ENCODE data around the gene DPY19L2.
A peak's percentile ranks its signal among the peaks of the same experiment; 100 is the strongest.
"Not testable (repeated sequence)": the region's sequence is repeated elsewhere in the genome, so short reads cannot be mapped to it uniquely, and the experiment has no call there.

The DPY19L2 gene

DNA sequence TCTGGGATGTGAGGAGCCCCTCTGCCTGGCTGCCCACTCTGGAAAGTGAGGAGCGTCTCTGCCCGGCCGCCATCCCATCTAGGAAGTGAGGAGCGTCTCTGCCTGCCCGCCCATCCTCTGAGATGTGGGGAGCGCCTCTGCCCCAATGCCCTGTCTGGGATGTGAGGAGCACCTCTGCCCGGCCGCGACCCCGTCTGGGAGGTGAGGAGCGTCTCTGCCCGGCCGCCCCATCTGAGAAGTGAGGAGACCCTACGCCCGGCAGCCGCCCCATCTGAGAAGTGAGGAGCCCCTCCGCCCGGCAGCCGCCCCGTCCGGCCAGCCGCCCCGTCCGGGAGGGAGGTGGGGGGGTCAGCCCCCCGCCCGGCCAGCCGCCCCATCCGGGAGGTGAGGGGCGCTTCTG, 18.3 kb upstream of the DPY19L2 start:
- H3K4me3 ChIP-seq; DNase-seq (ENCODE audit: low read depth, low spot score); H3K9me3 ChIP-seq (ENCODE audit: low read depth, low read length); H3K27ac ChIP-seq; H3K36me3 ChIP-seq (ENCODE audit: insufficient read depth, low read length); H3K9ac ChIP-seq (ENCODE audit: insufficient read length): not testable (repeated sequence)

DNA sequence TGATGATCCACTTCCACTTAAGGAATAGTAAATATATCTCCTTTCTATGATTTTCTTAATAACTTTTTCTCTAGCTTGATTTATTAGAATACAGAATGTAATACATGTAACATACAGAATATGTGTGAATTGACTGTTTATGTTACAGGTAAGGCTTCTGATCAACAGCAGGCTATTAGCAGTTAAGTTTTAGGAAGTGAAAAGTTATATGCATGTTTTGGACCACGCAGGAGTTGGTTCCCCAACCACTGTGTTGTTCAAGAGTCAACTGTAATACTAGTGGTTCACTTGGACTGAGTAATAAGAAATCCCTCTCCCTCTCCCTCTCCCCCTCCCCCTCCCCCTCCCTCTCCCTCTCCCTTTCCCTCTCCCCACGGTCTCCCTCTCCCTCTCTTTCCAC, 17.5 kb upstream of the DPY19L2 start:
- H3K36me3 ChIP-seq (ENCODE audit: insufficient read depth, low read length); H3K9ac ChIP-seq (ENCODE audit: insufficient read length); DNase-seq (ENCODE audit: low read depth, low spot score); H3K9me3 ChIP-seq (ENCODE audit: low read depth, low read length); H3K27ac ChIP-seq; H3K4me3 ChIP-seq: not testable (repeated sequence)

DNA sequence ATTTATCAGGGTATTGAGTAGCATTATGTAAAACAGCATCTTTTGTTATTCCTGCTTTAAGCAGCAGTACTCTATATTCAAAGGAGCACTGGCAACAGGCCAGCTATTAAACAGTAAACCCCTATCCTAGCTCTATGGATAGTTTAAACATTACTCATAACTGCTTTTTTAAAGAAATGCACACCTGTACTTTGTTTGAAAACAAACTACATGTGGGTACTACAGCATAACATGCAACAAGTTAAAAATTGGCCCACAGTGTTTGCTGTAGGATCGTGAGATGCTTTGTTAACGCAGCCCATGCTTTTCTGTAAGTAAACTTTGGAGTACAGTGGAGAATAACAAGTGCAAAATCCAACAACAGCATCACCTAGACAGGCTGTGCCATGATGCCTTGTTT, 14.3 kb upstream of the DPY19L2 start:
- not testable (repeated sequence) for H3K36me3 ChIP-seq (ENCODE audit: insufficient read depth, low read length); DNase-seq (ENCODE audit: low read depth, low spot score); H3K9ac ChIP-seq (ENCODE audit: insufficient read length); H3K27ac ChIP-seq; H3K4me3 ChIP-seq; H3K9me3 ChIP-seq (ENCODE audit: low read depth, low read length)

DNA sequence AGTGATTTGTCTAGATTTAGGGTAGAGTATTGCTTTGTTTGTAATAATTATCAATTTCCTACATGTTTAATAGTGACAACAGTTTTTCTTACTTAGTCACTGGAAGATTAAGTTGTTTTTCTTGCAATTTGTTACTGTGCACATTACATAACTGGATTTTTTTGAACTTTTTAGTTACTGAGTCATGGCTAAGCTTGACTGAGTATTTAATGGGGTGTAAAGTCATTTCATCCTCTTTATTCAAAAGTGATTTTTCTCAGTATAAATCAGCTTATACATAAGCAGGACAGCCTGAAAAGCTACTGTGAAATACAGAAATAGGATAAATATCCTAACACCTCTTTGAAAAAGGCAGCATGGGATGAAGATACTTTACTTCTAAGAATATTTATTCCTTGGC, 12.5 kb upstream of the DPY19L2 start:
- not testable (repeated sequence) for H3K9me3 ChIP-seq (ENCODE audit: low read depth, low read length); H3K4me3 ChIP-seq; H3K27ac ChIP-seq; H3K36me3 ChIP-seq (ENCODE audit: insufficient read depth, low read length); DNase-seq (ENCODE audit: low read depth, low spot score); H3K9ac ChIP-seq (ENCODE audit: insufficient read length)

DNA sequence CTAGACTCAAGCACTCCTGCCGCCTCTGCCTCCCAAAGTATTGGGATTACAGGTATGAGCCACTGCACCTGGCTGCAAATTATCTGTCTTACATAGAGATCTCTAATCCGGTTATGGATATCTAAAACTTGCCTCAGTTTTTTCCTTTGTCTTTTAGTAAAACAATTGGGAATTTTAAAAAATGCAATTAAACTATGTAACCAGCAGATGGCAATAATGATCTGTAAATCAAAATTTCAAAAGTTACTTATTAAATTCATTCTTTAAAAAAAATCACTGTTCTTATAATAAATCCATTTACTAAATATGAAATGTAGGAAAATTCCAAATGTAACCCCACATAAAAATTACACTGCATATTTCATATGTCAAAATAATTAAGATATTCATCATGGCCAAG, 4.3 kb upstream of the DPY19L2 start:
- not testable (repeated sequence) for H3K9ac ChIP-seq (ENCODE audit: insufficient read length); H3K9me3 ChIP-seq (ENCODE audit: low read depth, low read length); H3K4me3 ChIP-seq; H3K27ac ChIP-seq; DNase-seq (ENCODE audit: low read depth, low spot score); H3K36me3 ChIP-seq (ENCODE audit: insufficient read depth, low read length)

DNA sequence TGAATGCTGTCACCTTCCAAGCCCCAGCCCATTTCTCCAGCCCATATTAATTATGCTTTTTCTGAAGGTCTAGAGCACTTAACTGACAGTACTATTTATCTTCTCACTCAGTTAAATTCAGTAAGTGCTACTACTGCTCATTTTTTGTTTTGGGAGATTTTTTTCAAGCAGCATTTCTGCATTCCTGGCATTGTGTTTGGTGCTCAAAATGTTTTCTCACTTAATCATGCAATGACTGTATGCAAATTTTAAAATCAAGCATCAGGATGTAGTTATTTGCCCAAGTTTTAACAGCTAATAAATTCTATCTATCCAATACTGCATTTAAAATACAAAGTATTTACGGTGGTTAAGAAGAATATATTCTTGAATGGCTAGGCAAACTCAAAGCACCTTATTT, 1.6 kb upstream of the DPY19L2 start:
- not testable (repeated sequence) for H3K4me3 ChIP-seq; H3K9ac ChIP-seq (ENCODE audit: insufficient read length); H3K36me3 ChIP-seq (ENCODE audit: insufficient read depth, low read length); H3K27ac ChIP-seq; DNase-seq (ENCODE audit: low read depth, low spot score); H3K9me3 ChIP-seq (ENCODE audit: low read depth, low read length)

DNA sequence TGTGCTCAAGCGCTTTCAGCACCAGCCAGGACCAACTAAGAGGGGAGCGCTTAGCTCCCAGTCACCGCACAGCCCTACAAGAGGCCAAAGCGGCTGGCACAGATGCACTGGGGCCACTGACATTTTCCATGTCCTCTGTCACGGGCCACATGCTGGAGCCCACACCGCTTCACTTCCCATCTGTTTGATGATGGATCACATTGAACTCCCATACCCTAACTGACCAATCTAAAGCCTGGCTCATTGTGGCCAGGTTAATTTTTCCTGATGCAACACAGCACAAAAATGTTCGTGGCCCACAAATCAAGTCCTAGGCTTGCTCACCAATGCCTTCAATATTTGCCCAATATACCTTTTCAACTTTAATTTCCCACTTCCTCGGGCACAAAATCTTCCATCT, 1.1 kb upstream of the DPY19L2 start:
- H3K9me3 ChIP-seq (ENCODE audit: low read depth, low read length); H3K4me3 ChIP-seq; H3K36me3 ChIP-seq (ENCODE audit: insufficient read depth, low read length); DNase-seq (ENCODE audit: low read depth, low spot score); H3K27ac ChIP-seq; H3K9ac ChIP-seq (ENCODE audit: insufficient read length): not testable (repeated sequence)

DNA sequence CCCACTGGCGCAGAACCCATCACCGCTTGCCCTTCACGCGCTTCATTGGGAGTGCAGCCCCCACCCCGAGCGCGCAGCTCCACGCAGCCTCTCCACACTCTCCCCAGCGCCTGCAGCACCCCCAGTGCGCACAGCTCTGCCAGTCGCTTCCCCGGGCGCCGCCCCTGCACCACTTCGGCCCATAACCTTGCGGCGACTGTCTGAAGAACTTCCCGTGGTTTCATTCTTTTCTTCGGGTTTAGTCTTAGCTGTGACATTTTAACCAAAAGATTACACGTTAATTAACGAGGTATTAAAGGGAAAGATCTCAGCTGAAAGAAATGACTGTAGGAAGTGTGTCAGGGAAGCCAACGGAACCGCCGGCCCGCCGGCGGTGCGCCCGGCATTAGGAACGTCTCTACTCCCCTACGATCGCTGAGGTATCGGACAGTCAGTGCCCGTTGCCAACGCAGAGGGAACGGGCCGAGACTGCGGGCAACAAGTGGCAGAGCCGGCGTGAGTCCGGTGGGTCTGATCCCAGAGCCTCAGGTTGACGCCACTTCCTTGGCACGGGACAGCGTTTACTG, 590 bp upstream of the DPY19L2 start:
- not testable (repeated sequence) for H3K9me3 ChIP-seq (ENCODE audit: low read depth, low read length); H3K27ac ChIP-seq; H3K9ac ChIP-seq (ENCODE audit: insufficient read length); DNase-seq (ENCODE audit: low read depth, low spot score); H3K36me3 ChIP-seq (ENCODE audit: insufficient read depth, low read length)
- peak overlapping the region; percentile 76 for H3K4me3 ChIP-seq
- TF ChIP-seq EZH2 (IDR thresholded peaks at IDR 0.05) = peak; percentile 68

DNA sequence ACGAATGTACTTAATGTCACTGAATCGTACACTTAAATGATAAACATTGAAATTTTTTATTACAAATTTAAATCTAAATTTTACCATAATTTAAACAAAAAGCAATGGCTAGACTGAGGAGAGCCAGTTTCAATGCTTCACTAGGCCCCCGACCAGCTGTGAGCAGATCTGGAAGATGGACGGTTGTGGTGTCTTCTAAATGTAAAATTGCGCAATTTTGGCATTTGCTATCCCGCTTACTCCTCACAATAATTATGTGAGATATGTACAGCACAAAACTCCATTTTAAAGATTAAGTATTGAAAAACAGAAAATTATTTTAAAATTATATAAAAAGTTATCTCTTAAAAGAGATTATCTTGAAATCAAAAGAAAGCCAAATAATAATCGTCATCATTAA, 5.3 kb downstream of the DPY19L2 start:
- not testable (repeated sequence) for H3K27ac ChIP-seq; H3K4me3 ChIP-seq; H3K9me3 ChIP-seq (ENCODE audit: low read depth, low read length); H3K9ac ChIP-seq (ENCODE audit: insufficient read length); DNase-seq (ENCODE audit: low read depth, low spot score); H3K36me3 ChIP-seq (ENCODE audit: insufficient read depth, low read length)

DNA sequence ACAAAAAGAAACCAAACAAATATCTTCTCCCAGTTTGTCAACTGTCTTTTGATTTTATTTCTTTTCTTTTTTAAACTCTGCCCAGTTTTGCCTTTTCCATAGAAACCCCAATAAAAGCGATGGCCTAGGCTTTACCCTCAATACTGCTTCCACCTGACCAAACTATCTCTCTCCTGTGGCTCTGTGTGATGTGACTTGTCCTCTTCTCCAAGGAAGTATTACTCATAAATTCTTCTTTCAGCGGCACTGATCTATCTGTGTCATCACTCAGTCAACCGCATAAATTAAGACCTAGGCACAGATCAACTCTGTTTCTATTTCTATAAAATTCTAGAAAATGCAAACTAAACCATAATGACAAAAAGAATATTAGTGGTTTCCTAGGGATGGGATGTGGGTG, 9.8 kb downstream of the DPY19L2 start:
- H3K9me3 ChIP-seq (ENCODE audit: low read depth, low read length); DNase-seq (ENCODE audit: low read depth, low spot score); H3K27ac ChIP-seq; H3K4me3 ChIP-seq; H3K9ac ChIP-seq (ENCODE audit: insufficient read length); H3K36me3 ChIP-seq (ENCODE audit: insufficient read depth, low read length): not testable (repeated sequence)

DNA sequence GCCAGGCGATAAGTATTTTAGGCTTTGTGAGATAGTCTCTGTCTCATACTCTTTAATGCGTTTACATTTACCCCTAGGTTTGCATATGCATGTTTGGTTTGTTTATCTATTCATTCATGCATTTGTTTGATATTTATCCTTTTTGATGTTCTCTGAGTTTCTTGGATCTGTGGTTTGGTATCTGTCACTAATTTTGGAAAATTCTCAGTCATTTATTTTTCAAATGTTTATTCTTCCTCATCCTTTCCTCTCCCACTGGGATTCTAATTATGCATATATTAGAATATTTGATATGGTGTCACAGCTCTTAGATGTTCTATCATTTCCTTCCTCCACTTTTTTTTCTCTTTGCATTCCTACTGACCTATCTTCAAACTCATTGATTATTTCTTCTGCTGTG, 11.9 kb downstream of the DPY19L2 start:
- not testable (repeated sequence) for H3K9ac ChIP-seq (ENCODE audit: insufficient read length); H3K36me3 ChIP-seq (ENCODE audit: insufficient read depth, low read length); DNase-seq (ENCODE audit: low read depth, low spot score); H3K9me3 ChIP-seq (ENCODE audit: low read depth, low read length); H3K27ac ChIP-seq; H3K4me3 ChIP-seq

DNA sequence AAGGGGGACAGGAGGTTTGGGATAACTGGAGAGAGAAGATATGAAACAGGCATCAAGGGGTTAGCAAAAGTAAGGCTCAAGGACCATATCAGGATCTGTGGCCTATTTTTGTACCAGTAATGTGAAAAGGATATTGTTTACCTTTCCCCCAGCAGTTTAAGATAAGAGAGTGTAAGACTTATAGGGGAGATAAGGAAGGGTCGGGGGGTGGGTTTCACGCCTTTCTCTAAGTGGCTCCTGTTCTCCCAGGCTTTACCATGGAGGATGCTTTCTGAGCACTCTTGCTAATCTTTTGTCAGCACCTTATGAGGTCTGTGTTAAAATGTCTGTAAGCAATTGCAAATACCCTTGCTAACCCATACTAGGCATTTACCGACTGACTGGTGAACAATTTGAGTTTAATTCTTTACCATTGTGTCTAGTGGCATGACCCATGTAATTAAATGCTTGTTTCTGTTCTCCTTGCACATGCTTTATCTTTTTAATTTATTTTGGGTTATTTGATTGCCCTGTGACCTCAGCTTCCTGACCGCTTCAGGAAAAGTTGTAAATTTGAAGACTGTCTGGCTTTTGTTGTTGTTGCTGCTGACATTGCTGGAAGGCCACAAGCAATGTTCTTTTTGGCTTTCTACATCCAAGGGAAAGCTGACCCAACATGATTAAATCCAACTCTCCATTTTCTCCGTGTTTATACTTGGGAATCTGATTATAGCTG, 12.6 kb downstream of the DPY19L2 start:
- H3K9ac ChIP-seq (ENCODE audit: insufficient read length); H3K27ac ChIP-seq: not testable (repeated sequence)

DNA sequence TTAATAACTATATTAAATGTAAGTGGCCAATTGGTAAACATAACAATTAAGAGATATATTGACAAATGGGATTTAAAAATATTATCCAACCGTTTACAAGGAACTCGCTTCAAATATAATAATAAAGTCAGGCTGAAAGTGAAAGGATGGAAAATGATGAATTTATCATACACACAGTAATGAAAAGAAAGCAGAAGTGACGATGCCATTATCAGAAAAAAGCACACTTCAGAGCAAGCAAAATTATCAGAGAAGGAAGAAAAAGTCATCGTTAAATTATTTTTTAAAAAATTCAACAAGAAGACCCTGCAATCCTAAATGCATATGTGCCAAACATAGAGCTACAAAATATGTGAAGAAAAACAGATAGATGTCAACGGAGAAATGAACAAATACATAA, 13.8 kb downstream of the DPY19L2 start:
- not testable (repeated sequence) for H3K36me3 ChIP-seq (ENCODE audit: insufficient read depth, low read length); H3K9ac ChIP-seq (ENCODE audit: insufficient read length); DNase-seq (ENCODE audit: low read depth, low spot score); H3K27ac ChIP-seq; H3K9me3 ChIP-seq (ENCODE audit: low read depth, low read length); H3K4me3 ChIP-seq

More for the DNA sequence above, 12.6 kb downstream of the DPY19L2 start:
- H3K36me3 ChIP-seq (ENCODE audit: insufficient read depth, low read length); H3K4me3 ChIP-seq; H3K9me3 ChIP-seq (ENCODE audit: low read depth, low read length); DNase-seq (ENCODE audit: low read depth, low spot score): not testable (repeated sequence)

DNA sequence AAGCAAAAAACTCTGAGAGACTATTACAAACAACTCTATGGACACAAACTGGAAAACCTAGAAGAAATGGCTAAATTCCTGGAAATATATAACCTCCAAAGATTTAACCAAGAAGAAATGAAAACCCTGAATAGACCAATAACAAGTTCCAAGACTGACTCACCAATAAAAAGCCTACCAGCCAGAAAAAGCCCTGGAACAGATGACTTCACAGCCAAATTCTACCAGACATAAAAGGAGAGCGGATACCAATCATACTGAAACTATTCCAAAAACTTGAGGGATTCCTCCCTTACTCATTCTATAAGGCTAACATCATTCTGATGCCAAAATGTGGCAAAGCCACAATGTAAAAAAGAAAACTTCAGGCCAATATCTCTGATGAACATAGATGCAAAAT, 18.8 kb downstream of the DPY19L2 start:
- DNase-seq (ENCODE audit: low read depth, low spot score); H3K36me3 ChIP-seq (ENCODE audit: insufficient read depth, low read length); H3K4me3 ChIP-seq; H3K9me3 ChIP-seq (ENCODE audit: low read depth, low read length); H3K9ac ChIP-seq (ENCODE audit: insufficient read length); H3K27ac ChIP-seq: not testable (repeated sequence)

Data from SK-N-MC (cell line).